Measurements from ENCODE around the gene SSBP2.
"Not testable (repeated sequence)": the region's sequence is repeated elsewhere in the genome, so short reads cannot be mapped to it uniquely, and the experiment has no call there.

The SSBP2 gene

DNA sequence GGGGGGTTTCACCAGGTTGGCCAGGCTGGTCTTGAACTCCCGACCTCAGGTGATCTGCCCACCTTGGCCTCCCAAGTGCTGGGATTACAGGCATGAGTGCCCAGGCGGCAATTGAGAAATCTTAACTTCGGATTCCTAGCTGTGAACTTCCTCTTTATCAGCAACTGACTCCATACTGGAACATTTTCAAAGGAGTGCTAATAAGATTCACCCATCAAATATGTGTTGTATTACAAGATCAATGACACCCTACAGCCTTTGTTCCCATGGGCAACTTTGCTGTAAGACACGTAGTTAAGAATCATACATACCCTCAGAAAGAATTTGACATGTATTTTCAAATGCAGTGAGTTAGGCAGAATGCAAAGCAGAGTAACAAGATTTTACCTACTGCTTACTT lies 333.8 kb downstream of the SSBP2 start:
- H3K4me3 ChIP-seq (ENCODE audit: low read depth, low read length): no peak overlapping the region
- TF ChIP-seq, protein P1, sequence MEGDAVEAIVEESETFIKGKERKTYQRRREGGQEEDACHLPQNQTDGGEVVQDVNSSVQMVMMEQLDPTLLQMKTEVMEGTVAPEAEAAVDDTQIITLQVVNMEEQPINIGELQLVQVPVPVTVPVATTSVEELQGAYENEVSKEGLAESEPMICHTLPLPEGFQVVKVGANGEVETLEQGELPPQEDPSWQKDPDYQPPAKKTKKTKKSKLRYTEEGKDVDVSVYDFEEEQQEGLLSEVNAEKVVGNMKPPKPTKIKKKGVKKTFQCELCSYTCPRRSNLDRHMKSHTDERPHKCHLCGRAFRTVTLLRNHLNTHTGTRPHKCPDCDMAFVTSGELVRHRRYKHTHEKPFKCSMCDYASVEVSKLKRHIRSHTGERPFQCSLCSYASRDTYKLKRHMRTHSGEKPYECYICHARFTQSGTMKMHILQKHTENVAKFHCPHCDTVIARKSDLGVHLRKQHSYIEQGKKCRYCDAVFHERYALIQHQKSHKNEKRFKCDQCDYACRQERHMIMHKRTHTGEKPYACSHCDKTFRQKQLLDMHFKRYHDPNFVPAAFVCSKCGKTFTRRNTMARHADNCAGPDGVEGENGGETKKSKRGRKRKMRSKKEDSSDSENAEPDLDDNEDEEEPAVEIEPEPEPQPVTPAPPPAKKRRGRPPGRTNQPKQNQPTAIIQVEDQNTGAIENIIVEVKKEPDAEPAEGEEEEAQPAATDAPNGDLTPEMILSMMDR (IDR thresholded peaks at IDR 0.05; ENCODE audit: low read depth, low read length): no peak

DNA sequence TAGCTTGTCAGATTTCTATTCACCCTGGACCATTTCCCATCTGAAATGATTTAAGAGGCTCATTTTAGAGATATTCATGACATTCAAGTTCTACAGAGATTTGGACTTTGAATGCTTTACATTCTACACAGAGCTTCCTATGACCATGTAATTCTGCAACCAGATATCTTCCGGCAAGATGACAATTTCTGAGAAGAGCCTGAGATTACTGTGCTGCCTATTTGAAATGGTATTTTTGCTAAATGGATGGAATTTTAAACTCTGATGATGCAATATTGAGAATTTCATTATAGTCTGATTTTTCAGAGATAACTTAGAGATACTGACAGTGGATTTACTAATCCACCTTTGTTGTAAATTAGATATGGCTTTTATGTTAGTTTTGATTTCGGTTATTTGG lies 341.0 kb downstream of the SSBP2 start:
- TF ChIP-seq, protein P1 (IDR thresholded peaks at IDR 0.05; ENCODE audit: low read depth, low read length): no peak
- no peak overlapping the region for H3K4me3 ChIP-seq (ENCODE audit: low read depth, low read length)

DNA sequence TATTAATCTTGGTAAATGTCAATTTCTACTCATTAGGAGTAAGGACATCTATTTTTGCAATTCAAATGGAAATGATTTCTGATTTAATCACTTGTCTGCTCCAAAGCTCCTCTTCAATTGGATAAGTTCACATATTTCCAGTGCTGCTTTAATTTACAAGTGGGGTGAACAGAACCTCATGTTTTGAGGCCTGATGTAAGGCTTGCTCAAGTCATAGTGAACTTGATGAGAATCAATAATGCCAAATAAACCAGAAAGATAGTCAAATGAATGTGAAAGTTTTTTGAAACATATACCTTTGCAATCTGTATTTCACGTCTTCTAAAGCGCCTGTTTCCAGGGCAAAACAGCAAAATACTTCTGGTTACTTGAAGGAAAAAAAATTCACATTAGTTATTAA lies 341.5 kb downstream of the SSBP2 start:
- TF ChIP-seq, protein P1 (IDR thresholded peaks at IDR 0.05; ENCODE audit: low read depth, low read length): no peak
- no peak overlapping the region for H3K4me3 ChIP-seq (ENCODE audit: low read depth, low read length)

DNA sequence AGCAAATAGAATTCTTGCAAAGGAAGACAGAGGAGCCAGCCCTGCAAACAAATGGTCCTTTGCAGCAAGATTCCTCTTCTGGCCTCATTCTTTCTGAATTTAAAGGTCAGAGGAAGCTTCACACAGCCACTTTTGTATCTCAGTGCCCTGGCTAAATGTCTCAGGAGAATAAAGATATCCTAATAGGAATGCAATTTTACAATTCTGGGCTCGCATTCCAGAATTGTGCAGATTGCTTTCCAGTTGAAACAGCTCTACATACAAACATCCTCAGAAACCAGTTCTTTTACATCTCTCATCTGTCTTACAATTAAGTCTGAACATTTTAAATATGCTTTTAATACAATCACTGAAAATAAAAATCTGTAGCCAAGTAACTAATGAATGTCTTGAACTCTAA lies 342.4 kb downstream of the SSBP2 start:
- H3K4me3 ChIP-seq (ENCODE audit: low read depth, low read length): no peak overlapping the region
- TF ChIP-seq, protein P1 (IDR thresholded peaks at IDR 0.05; ENCODE audit: low read depth, low read length): no peak

DNA sequence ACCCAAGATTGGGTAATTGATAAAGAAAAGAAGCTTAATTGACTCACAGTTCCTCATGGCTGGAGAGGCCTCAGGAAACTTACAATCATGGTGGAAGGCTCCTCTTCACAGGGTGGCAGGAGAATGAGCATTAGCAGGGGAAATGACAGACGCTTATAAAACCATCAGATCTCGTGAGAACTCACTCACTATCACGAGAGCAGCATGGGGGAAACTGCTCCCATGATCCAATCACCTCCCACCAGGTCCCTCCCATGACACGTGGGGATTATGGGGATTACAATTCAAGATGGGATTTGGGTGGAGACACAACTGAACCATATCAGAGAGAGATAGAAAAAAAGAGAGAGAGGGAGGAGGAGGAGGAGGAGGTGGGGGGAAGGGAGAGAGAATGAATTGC lies 343.1 kb downstream of the SSBP2 start:
- H3K4me3 ChIP-seq (ENCODE audit: low read depth, low read length): not testable (repeated sequence)

DNA sequence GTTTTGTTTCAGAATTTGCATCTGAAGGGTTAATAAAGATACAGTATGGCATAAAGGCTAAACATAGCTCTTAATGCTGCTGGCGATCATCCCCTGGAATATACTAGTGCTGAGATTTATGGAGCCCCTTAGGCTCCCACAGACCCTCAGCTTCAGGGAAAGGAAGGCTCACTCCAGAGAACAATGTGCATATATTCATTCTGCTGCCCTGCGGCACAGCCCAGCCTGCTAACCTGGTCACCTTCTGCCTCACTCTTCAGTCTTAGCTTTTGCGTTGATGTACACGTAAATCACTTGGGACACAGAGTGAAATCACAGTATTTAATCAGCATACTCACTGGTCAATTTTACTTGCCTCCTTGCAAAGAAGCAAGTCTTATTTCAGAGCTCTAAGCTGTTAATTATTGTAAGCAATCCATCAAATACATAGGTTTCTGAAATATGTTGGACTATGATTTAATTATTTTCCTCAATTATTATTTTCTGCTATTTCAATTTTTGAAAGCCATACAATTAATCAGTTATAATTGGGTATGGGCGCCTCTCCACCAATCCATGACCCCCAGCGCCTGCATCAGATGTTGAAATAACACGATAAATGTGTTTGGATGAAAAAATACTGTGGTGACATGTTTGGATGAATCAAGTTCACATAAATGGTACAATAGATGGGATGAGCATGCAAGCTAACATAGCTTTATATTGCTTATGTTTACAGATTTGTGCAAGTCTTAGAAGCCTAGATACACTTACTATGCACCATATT lies 345.6 kb downstream of the SSBP2 start:
- H3K4me3 ChIP-seq (ENCODE audit: low read depth, low read length): no peak overlapping the region
- TF ChIP-seq, protein P1 (IDR thresholded peaks at IDR 0.05; ENCODE audit: low read depth, low read length): no peak

DNA sequence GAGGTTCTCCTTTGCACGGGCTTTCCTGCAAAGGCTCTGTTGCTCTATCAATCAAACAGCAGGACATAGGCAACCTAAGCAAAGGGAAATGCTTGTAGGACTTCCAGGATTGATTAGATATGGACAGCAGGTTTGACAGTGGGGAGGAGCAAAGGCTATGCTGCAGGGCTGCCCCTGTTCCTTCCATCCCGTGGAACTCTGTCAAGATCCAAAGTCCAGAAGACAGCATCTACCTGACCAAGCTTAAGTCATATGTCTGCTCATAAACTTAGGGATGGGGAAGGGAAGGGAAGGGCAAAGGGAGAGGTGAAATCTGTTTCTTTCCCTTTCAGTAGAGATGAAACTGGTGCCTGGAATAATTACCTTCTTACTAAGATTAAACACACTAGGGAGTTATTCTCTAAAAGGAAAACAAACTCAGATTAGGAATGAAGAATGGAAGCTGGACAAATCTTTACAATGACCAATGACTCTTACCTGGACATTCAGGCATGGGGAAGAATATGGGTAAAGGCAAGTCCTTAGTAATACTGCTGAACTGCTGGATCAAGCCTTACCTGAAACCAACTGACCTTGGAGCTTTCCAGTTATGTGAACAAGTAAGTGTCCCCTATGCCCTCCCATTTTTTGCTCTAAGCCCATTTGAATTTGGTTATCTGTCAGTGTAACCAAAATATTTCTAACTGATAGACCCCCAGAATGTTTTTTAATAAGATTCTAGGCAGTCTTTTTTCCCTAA lies 348.5 kb downstream of the SSBP2 start:
- TF ChIP-seq, protein P1 (IDR thresholded peaks at IDR 0.05; ENCODE audit: low read depth, low read length): no peak
- no peak overlapping the region for H3K4me3 ChIP-seq (ENCODE audit: low read depth, low read length)

All from WI38 (cell line).